ENCODE results near the gene ZNF853.

Gene ZNF853

GRCh38 chr7:6636741-6637543, 21.5 kb downstream of the ZNF853 start, which contains the start of gene ZNF316:
Gene ZNF316 (plus strand): TSS chr7:6637318. CDS start chr7:6642410, 5,092 bp downstream.
- DNase-seq (ENCODE audit: low read depth, low spot score): peak; percentile 35

GRCh38 chr7:6637544-6638229, 22.3 kb downstream of the ZNF853 start:
- peak; percentile 10 for DNase-seq (ENCODE audit: low read depth, low spot score)

GRCh38 chr7:6639032-6639431, 23.6 kb downstream of the ZNF853 start:
- no peak for DNase-seq (ENCODE audit: low read depth, low spot score)

GRCh38 chr7:6639627-6640026, 24.2 kb downstream of the ZNF853 start:
- no peak for DNase-seq (ENCODE audit: low read depth, low spot score)

- no peak for DNase-seq (ENCODE audit: low read depth, low spot score)
Measured at GRCh38 chr7:6640246-6640721, 24.9 kb downstream of the ZNF853 start.

GRCh38 chr7:6641305-6642035, 26.1 kb downstream of the ZNF853 start:
- no peak for DNase-seq (ENCODE audit: low read depth, low spot score)

GRCh38 chr7:6642239-6642839, 26.9 kb downstream of the ZNF853 start:
- DNase-seq (ENCODE audit: low read depth, low spot score): no peak

- no peak for DNase-seq (ENCODE audit: low read depth, low spot score)
Measured at GRCh38 chr7:6642861-6643640, 27.6 kb downstream of the ZNF853 start.

GRCh38 chr7:6643915-6644625, 28.7 kb downstream of the ZNF853 start:
- no peak for DNase-seq (ENCODE audit: low read depth, low spot score)

- no peak for DNase-seq (ENCODE audit: low read depth, low spot score)
Measured at GRCh38 chr7:6644728-6645127, 29.3 kb downstream of the ZNF853 start.

- no peak for DNase-seq (ENCODE audit: low read depth, low spot score)
Measured at GRCh38 chr7:6646465-6646864, 31.1 kb downstream of the ZNF853 start.

GRCh38 chr7:6647080-6647479, 31.7 kb downstream of the ZNF853 start:
- no peak for DNase-seq (ENCODE audit: low read depth, low spot score)

- no peak for DNase-seq (ENCODE audit: low read depth, low spot score)
Measured at GRCh38 chr7:6647541-6647940, 32.1 kb downstream of the ZNF853 start.

- no peak for DNase-seq (ENCODE audit: low read depth, low spot score)
Measured at GRCh38 chr7:6648066-6648814, 32.8 kb downstream of the ZNF853 start.

GRCh38 chr7:6648815-6649104, 33.4 kb downstream of the ZNF853 start:
- no peak for DNase-seq (ENCODE audit: low read depth, low spot score)

GRCh38 chr7:6649241-6649961, 34.0 kb downstream of the ZNF853 start:
- no peak for DNase-seq (ENCODE audit: low read depth, low spot score)

GRCh38 chr7:6650086-6650485, 34.7 kb downstream of the ZNF853 start:
- DNase-seq (ENCODE audit: low read depth, low spot score): no peak

GRCh38 chr7:6650521-6651011, 35.2 kb downstream of the ZNF853 start:
- no peak for DNase-seq (ENCODE audit: low read depth, low spot score)

GRCh38 chr7:6651851-6652445, 36.5 kb downstream of the ZNF853 start:
- no peak for DNase-seq (ENCODE audit: low read depth, low spot score)

All from activated CD4-positive, CD25-positive, alpha-beta regulatory T cell treated with anti-CD3 and anti-CD28 coated beads, Interleukin-2, amount 50 U/mL, for 16 hours (primary cell).